Gastrocnemius medialis (tissue), 4 donors: ENCODE measurements around the gene ZBED5. TPM values are rescaled to one million over a fixed set of nuclear protein-coding genes. Genes with fewer than 3 reads are reported as not detected.

Source experiments
- ATAC-seq, 2 donors: fragments of 150-250 bp; one replicate each; pipeline ENCODE4 v1.9.1; 2016
- DNase-seq, 2 donors: peaks; one replicate each; pipeline ENCODE4 v3.0.0-alpha.2; 2019
- H3K27ac ChIP-seq, 4 donors: fragments of 200-600 bp; sonication (generic); 1 replicate in 1 of 4; 2 replicates in 3 of 4; pipeline ENCODE4 v1.5.1; 2016 to 2018; ENCODE audit warnings: mild to moderate bottlenecking in 2 of 4, moderate library complexity in 1 of 4
- H3K27me3 ChIP-seq, 3 donors: fragments of 200-600 bp; sonication (generic) in 2 of 3; 1 replicate in 1 of 3; 2 replicates in 2 of 3; pipeline versions ENCODE4 v1.5.1 to v1.6.0; 2016 to 2019; ENCODE audit warnings: mild to moderate bottlenecking in 1 of 3, moderate library complexity in 1 of 3
- H3K36me3 ChIP-seq, 2 donors: fragments of 200-600 bp; sonication (generic) in 1 of 2; one replicate each; pipeline ENCODE4 v1.5.1; 2017 to 2018
- H3K4me1 ChIP-seq, 2 donors: fragments of 200-600 bp; sonication (generic) in 1 of 2; one replicate each; pipeline ENCODE4 v1.5.1; 2016 to 2017; ENCODE audit warnings: mild to moderate bottlenecking in 2 of 2
- H3K4me3 ChIP-seq, 4 donors: fragments of 200-600 bp; sonication (generic) in 3 of 4; 1 replicate in 1 of 4; 2 replicates in 3 of 4; pipeline ENCODE4 v1.5.1; 2016 to 2019; ENCODE audit warnings: mild to moderate bottlenecking in 2 of 4
- H3K9me3 ChIP-seq, 3 donors: fragments of 200-600 bp; sonication (generic) in 2 of 3; 1 replicate in 1 of 3; 2 replicates in 2 of 3; pipeline ENCODE4 v1.5.1; 2016 to 2019
- POLR2A ChIP-seq, 2 donors: fragments of 450-650 bp; IDR thresholded peaks; one replicate each; pipeline ENCODE4 v1.6.1; 2017; ENCODE audit warnings: antibody characterized with exemption in 2 of 2, mild to moderate bottlenecking in 2 of 2, moderate library complexity in 2 of 2
- in situ Hi-C, 4 donors: fragments of 200-750 bp; cut with MboI; loops; one replicate each; pipeline versions ENCODE4 v1.15.0 to v1.8.0; 2017; ENCODE audit warnings: low sequenced_read_pairs in 4 of 4
- intact Hi-C: fragments of 100-400 bp; cut with DNase I; formaldehyde crosslinking; loops from one replicate; pipeline ENCODE4 v1.15.1; 2023; ENCODE audit warnings: low total_unique reads
- total RNA-seq, 4 donors: library from RNA; depleted of rRNA; stranded (reverse); fragments of >200 nt; gene quantifications; one replicate each; pipeline versions ENCODE4 v1.1.0 to v1.2.3, GENCODE V29; 2016
- TF ChIP-seq, protein P1 (sequence below), 5 experiments: fragments of 450-650 bp in 3 of 5; fragments of 200-600 bp in 2 of 5; sonication (generic) in 2 of 5; IDR thresholded peaks in 4 of 5; conservative IDR thresholded peaks in 1 of 5; 1 replicate in 4 of 5; 2 replicates in 1 of 5; pipeline ENCODE4 v1.5.1; 2016 to 2019; ENCODE audit warnings: antibody characterized with exemption in 5 of 5, mild to moderate bottlenecking in 3 of 5, moderate library complexity in 3 of 5

Gene ZBED5
- total RNA-seq, 4 donors from 2014 or later = 11.3 to 36.3 (median 18.5) TPM

DNA sequence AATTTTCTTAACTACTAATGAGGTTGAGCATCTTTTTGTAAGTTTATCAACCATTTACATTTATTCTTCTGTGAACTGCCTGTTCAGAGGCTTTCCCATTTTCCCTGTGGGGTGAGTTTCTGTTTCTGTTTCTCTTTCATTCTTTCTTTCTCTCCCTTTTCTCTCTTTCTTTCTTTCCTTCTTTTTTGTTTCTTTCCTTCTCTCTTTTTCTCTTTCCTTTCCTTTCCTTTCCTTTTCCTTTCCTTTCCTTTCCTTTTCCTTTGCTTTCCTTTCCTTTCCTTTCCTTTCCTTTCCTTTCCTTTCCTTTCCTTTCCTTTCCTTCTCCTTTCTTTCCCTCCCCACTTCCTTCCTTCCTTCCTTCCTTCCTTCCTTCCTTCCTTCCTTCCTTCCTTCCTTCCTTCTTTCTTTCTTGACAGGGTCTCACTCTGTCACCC is 8.0 kb upstream of the ZBED5 start:
- Histone ChIP-seq H3K27me3 (no peaks in the 10 kb centered on the region), H3K4me1 (peaks cover 18 to 23% of the 10 kb centered on the region in 2 donors), H3K4me3 (no peak overlapping the region), H3K9me3 (no peaks in the 10 kb centered on the region), H3K27ac (peak overlapping the region in 3 of 4 donors; percentile 28 to 65 (median 29)), H3K36me3 (no peaks in the 10 kb centered on the region)
- TF ChIP-seq, protein P1, sequence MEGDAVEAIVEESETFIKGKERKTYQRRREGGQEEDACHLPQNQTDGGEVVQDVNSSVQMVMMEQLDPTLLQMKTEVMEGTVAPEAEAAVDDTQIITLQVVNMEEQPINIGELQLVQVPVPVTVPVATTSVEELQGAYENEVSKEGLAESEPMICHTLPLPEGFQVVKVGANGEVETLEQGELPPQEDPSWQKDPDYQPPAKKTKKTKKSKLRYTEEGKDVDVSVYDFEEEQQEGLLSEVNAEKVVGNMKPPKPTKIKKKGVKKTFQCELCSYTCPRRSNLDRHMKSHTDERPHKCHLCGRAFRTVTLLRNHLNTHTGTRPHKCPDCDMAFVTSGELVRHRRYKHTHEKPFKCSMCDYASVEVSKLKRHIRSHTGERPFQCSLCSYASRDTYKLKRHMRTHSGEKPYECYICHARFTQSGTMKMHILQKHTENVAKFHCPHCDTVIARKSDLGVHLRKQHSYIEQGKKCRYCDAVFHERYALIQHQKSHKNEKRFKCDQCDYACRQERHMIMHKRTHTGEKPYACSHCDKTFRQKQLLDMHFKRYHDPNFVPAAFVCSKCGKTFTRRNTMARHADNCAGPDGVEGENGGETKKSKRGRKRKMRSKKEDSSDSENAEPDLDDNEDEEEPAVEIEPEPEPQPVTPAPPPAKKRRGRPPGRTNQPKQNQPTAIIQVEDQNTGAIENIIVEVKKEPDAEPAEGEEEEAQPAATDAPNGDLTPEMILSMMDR (IDR thresholded peaks at IDR 0.05 in 4 of 5, conservative IDR thresholded peaks at IDR 0.05 in 1 of 5) = no peak
- TF ChIP-seq POLR2A (IDR thresholded peaks at IDR 0.05) = no peak
- intact Hi-C loops = no loop called here
- no peak for ATAC-seq
- no peak for DNase-seq
- in situ Hi-C loops = no loop called here

DNA sequence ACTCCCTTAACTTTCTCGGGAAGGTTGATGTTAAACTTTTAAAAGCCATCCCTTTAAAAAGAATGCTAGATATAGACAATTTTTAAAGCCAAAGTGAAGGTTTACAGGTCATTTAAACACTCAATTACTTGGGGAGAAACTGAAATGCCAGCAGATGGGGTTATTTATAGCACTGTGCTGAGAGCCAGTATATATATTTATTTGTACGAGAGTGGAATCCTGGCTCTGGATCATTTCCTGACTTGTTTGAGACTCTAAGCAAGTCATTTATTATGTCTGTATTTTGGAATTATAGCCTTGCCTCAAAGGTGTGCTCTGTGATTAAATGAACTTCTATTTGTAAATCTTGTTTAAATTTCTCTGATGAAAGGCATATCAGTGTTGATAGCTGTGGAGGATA is 6.8 kb upstream of the ZBED5 start:
- peak overlapping the region; percentile 29 to 73 (median 66) for H3K27ac ChIP-seq
- H3K36me3 ChIP-seq = no peaks in the 10 kb centered on the region
- TF ChIP-seq POLR2A (IDR thresholded peaks at IDR 0.05) = no peak
- TF ChIP-seq, protein P1 (IDR thresholded peaks at IDR 0.05 in 4 of 5, conservative IDR thresholded peaks at IDR 0.05 in 1 of 5) = no peak
- no peaks in the 10 kb centered on the region for H3K9me3 ChIP-seq
- no peak for DNase-seq
- no peaks in the 10 kb centered on the region for H3K27me3 ChIP-seq
- intact Hi-C loops = no loop called here
- ATAC-seq = no peak
- peaks cover 28 to 31% of the 10 kb centered on the region in 2 donors for H3K4me1 ChIP-seq
- H3K4me3 ChIP-seq = peak overlapping the region in 2 of 4 donors; percentile 3 to 16
- in situ Hi-C loops = no loop called here

DNA sequence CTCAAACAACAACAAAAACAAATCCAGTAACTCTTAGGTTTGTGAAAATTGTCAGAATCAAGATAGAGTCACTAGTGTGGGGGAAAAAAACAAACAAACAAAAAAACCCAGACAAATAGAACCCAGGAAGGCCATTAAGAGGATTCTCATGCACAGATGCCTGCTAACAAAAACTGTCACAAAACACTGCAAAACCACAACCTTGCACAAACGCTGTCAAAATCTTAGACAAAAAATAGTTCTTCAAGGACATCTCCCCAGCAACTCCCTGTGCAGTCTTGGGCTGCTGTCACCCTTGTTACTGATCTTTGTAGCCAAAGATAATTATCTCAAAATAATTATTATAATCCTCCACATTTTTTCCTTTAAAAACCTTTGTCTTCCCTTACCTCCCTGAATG is 4.6 kb upstream of the ZBED5 start:
- no peaks in the 10 kb centered on the region for H3K27me3 ChIP-seq
- intact Hi-C loops = no loop called here
- ATAC-seq (no peak), DNase-seq (no peak)
- no peak overlapping the region for H3K27ac ChIP-seq
- in situ Hi-C loops = no loop called here
- H3K9me3 ChIP-seq = no peaks in the 10 kb centered on the region
- peaks cover 31 to 35% of the 10 kb centered on the region in 2 donors for H3K4me1 ChIP-seq
- TF ChIP-seq, protein P1 (IDR thresholded peaks at IDR 0.05 in 4 of 5, conservative IDR thresholded peaks at IDR 0.05 in 1 of 5) = no peak
- TF ChIP-seq POLR2A (IDR thresholded peaks at IDR 0.05) = no peak
- no peak overlapping the region for H3K4me3 ChIP-seq
- no peaks in the 10 kb centered on the region for H3K36me3 ChIP-seq

DNA sequence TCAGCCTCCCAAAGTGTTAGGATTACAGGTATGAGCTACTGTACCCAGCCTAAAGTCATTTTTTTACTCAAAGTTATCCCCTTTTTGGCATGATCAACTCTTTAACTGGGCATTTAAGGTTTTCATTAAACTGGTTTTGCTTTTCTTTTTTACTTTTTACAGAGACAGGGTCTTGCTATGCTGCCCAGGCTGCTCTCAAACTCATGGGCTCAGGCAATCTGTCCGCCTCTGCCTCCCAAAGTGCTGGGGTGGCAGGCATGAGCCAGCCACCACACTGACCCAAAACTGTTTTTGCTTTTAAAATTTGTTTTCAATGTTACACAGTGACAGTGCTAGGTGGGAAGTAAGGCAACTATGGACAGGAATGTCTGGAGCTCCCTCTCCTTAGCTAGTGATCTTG is 3.9 kb upstream of the ZBED5 start:
- DNase-seq (no peak), ATAC-seq (no peak)
- Histone ChIP-seq H3K27me3 (no peaks in the 10 kb centered on the region), H3K4me1 (peaks cover 28 to 32% of the 10 kb centered on the region in 2 donors), H3K36me3 (no peaks in the 10 kb centered on the region), H3K27ac (peak overlapping the region in 1 of 4 donors; percentile 2), H3K9me3 (no peaks in the 10 kb centered on the region), H3K4me3 (no peak overlapping the region)
- TF ChIP-seq, protein P1 (IDR thresholded peaks at IDR 0.05 in 4 of 5, conservative IDR thresholded peaks at IDR 0.05 in 1 of 5) = no peak
- no peak for TF ChIP-seq POLR2A (IDR thresholded peaks at IDR 0.05)
- intact Hi-C loops (no loop called here), in situ Hi-C loops (no loop called here)

DNA sequence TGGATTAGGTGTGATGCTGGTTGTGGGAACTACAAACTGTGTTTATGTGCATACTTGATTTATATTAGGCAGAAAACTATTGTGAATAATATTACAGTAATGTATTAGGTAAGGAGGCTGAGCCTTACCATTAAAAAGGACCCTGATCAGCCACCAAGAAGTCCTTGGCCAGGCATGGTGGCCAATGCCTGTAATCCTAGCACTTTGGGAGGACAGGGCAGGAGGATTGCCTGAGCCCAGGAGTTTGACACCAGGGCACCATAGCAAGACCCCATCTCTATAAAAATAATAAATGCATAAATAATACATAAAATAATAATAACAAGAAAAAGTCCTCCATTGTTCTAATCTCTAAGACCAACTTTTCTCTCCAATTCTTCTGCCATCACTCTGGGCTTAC is 3.2 kb upstream of the ZBED5 start:
- no peaks in the 10 kb centered on the region for H3K27me3 ChIP-seq
- H3K9me3 ChIP-seq = no peaks in the 10 kb centered on the region
- in situ Hi-C loops (no loop called here), intact Hi-C loops (no loop called here)
- TF ChIP-seq, protein P1 (IDR thresholded peaks at IDR 0.05 in 4 of 5, conservative IDR thresholded peaks at IDR 0.05 in 1 of 5) = no peak
- no peak for TF ChIP-seq POLR2A (IDR thresholded peaks at IDR 0.05)
- peaks cover 0 to 2% of the 10 kb centered on the region in 2 donors for H3K36me3 ChIP-seq
- no peak for DNase-seq
- no peak for ATAC-seq
- peak overlapping the region in 3 of 4 donors; percentile 97 to 99 (median 99) for H3K27ac ChIP-seq
- H3K4me1 ChIP-seq = peaks cover 35 to 40% of the 10 kb centered on the region in 2 donors
- no peak overlapping the region for H3K4me3 ChIP-seq
